HG02571 (cell line): ENCODE measurements around the gene H19.

Experiments used
- ATAC-seq: cut with Tn5 transposase; IDR thresholded peaks from one replicate; pipeline ENCODE4 v1.9.1; 2021; ENCODE audit warnings: mild to moderate bottlenecking, moderate library complexity; ENCODE audit not compliant: unreplicated experiment

H19 gene

GRCh38 chr11:1947592-1948237 is 49.9 kb downstream of the H19 start:
- ATAC-seq, result no peak

- no peak for ATAC-seq
Measured at GRCh38 chr11:1946812-1947484, 50.7 kb downstream of the H19 start, which contains the start of gene MRPL23. MRPL23 (plus strand) TSS chr11:1947332; CDS start chr11:1947363, 31 bp downstream.
